ENCODE measurements around the gene ORM2.

Gene ORM2

GRCh38 chr9:114367772-114368569, 38.3 kb downstream of the ORM2 start:
- FAIRE-seq, result no peak
- no peak for DNase-seq (ENCODE audit: insufficient read length, low spot score)

GRCh38 chr9:114369216-114370130, 39.8 kb downstream of the ORM2 start:
- DNase-seq (ENCODE audit: insufficient read length, low spot score) (no peak), FAIRE-seq (peak; percentile 83)

DNA sequence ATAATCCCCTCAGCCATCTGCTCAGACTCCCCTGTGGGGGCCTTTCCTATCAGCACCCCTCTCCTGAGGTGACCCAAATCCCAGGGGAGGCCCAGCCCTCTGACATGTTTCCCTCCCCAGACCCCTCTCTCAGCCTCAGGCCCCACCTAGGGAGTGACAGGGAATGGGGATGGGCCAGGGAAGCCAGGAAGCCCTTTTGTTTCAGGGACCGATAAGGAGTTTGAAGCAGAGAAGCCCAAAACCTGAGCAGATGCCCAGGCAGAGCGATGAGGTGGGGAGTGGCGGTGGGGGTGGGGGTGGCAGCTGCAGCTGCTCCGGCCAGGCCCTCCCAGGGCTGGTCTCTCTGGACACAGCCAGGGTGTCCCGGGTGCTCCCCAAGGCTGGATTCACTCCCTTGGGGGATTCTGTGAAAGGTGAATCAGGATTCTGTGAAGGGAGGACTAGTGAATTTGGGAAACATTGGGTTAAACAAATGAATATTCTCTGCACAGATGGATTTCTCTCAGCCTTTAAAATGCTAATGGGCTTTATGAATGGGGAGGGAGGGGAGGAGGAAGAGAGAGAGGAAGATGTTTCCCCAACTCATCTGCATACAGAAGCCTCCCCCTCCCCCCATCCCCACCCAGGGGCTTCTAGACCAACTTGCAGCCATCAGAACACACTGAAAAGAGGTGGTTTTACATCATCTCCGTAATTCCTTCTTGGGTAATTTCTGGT, 40.7 kb downstream of the ORM2 start:
- no peak for FAIRE-seq

GRCh38 chr9:114370968-114371320, 41.3 kb downstream of the ORM2 start:
- FAIRE-seq, result no peak
- DNase-seq (ENCODE audit: insufficient read length, low spot score), result no peak

More for the DNA sequence above, 40.7 kb downstream of the ORM2 start:
- DNase-seq (ENCODE audit: insufficient read length, low spot score), result no peak

DNA sequence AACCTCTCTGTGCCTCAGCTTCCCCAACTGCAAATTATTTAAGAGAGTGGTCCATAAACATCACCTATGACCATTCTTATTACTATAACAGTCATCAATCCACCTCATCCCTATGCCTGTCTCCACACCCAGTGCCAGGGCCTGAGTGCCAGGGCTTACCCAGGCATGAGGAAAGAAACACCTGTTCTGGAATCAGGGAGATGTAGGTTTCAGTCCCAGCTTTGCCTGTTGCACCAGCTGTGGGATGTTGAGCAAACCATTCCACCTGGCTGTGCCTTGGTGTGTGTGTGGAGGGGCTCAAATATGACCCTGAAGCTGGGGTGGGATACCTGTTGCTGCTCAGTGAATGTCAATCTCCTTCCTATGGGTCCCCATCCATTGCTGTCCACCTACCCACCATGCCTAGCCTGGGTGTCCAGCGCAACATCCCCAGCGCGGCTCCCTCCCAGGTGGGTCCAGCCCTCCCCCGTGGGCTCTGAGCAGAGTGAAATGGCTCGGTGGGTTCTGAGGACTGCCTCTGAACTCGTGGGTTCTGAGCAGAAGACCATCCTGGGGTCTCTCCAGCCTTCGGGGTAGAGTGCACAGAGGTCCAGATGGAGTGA, 41.8 kb downstream of the ORM2 start:
- DNase-seq (ENCODE audit: insufficient read length, low spot score) (no peak), FAIRE-seq (no peak)

GRCh38 chr9:114371973-114372917, 42.6 kb downstream of the ORM2 start:
- no peak for DNase-seq (ENCODE audit: insufficient read length, low spot score)
- FAIRE-seq, result no peak

GRCh38 chr9:114372921-114373448, 43.3 kb downstream of the ORM2 start:
- FAIRE-seq (no peak), DNase-seq (ENCODE audit: insufficient read length, low spot score) (no peak)

DNA sequence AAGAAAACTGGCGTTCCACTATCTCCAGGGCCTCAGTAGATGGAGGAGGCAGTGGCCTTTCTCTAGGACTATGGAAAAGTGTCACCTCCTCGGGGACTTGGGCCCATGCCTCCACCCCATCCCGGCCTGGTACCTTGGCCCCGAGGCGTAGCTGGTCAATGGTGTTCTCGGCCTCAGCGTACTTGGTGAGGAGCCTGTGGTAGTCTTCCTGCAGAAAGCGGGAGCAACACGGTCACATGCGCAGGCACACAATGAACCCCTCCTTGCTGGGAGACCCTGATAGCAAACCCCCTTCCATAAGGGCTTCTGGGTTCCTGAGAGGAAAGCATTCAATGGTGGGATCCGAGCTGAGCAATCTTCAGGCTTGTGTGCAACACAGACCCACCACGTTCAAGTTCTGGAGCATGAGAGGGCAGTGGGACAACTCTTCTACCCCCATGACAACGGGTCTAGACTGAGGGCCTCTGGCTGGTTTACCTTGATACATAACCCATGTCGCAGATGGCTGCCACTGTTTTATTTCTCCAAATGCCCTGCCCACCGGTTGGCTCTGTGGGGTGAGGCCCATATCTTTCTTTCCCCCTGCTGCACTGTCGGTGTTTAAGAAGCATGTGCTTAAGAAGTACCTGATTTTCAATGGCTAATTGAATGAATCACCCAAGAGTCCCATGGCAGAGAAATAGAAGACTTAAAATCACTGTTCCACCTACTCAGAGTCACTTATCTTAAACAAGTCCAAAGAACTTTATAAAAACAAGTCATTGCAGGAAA, 44.5 kb downstream of the ORM2 start:
- FAIRE-seq (no peak), DNase-seq (ENCODE audit: insufficient read length, low spot score) (no peak)

DNA sequence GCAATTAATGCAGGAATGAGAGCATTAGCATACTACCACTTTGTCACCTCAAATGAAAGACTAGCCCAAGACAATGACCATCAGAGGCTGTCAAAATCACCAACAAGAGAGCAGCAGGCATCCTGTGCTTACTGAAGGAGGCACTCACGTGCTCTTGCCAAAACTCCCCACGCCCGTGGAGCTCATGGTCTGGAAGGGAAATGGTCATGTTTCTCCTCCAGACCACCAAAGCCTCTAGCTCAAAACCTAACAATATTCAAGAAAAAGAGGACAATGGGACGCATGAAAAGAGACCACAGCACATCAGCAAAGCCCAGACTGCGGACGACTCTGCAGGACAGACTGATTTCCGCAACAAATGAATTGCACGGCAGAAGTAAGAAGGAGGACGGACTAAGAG, 45.3 kb downstream of the ORM2 start:
- DNase-seq (ENCODE audit: insufficient read length, low spot score), result no peak
- FAIRE-seq, result no peak

DNA sequence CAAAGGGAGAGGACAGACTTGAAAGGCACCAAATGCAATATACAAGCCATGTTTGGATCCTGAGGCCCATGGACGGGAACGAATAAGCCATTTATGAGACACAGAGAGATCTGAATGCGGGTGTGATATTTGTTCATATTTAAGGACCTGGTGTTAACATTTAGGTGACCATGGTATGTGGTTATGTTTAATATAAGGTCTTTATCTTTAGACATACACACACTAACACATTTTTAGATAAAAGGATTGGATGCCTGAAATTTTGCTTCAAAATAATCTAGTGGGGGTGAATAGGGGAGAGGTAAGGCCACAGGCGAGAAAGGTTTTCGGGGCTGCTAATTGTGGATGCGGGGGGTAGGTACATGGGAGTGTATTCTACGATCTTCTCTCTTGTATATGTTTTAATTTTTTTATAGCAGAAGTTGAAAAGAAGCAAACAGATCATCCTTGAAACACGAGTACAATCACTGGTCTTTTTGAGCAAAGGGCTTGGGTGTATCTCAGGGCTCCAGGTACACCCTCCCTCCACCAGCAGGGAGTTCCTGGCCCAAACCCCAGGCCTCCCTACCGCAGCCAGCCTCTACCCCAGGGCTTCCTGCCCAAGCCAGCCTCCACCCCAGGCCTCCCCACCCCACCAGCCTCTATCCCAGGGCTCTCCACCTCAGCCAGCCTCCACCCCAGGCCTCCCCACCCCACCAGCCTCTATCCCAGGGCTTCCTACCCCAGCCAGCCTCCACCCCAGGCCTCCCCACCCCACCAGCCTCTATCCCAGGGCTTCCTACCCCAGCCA, 45.9 kb downstream of the ORM2 start:
- FAIRE-seq (no peak), DNase-seq (ENCODE audit: insufficient read length, low spot score) (no peak)

DNA sequence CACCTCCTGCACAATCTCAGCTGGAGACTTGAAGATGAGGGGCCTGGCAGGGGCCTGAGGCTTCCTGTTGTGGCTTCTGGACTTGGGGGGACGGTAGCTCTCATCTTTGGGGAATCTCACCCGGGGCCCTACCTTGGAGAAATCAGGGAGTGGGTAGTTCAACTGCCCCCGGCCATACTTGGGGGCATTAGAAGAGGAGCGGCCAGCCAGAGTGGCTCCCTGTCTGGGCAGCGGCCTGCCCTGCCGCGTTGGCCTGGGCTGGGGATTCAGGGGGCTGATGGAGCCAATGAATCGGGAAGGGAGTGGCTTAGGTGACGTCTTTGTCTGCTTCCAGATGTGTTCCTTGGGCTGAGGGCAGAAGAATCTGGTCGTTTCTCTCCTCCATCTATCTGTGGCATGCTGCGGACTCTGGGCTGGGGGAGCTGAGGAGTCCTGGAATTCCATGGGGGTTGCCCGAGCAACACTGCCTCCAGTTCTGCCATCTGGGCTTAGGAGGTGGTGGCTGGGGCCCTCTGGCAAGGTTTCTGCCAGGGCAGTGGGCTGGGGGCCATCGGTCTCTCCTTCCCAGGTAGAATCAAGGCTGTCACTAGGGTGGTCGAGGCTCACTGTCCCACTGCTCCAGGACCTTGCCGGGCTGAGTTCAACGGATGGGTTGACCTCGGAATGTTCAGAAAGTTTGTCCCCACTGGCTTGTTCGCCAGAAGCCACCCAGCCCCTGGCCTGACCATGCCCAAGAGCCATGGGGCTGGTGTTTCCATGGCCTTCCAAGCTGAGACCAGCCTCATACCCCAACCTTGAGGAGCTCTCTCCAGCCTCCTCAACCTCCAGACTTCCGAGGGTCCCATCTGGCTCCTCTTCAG, 47.1 kb downstream of the ORM2 start:
- DNase-seq (ENCODE audit: insufficient read length, low spot score), result no peak
- FAIRE-seq, result no peak

DNA sequence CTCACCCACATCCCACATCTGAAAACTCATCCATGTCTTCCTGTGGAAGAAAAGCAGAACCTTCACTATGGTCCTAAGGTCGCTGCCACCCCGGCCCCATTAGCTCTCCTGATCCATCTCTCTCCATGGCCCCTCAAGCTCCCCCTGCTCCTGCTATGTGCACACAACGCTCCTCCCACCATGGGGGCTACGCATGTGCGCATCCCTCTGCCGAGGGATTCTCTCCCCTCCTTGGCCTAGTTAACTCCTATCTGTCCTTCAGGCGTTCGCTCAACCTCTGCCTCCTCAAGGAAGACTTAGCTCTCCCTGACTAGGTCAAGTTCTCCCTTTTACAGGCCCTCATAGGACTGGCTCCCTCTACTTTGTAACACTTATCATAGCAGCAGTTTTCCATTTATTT, 48.3 kb downstream of the ORM2 start:
- FAIRE-seq (no peak), DNase-seq (ENCODE audit: insufficient read length, low spot score) (no peak)

DNA sequence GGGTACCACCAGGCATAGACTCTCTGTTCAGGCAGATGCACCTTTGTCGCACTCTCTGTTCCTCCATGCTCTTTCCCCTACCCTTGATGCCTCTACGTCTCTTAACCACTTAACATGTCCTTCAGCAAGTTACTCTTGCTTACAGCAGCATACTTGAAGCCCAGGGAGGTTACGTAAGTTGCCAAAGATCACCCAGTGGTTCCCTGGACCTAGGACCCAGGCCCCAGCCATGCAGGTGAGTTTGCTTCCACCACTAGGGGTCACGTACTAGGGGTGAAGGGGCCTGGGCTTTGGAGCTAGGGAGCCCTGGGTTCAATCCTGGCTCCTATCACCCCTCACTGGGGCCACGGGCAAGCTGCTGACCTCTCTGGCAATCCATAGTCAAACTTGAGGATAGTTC, 49.2 kb downstream of the ORM2 start:
- DNase-seq (ENCODE audit: insufficient read length, low spot score) (no peak), FAIRE-seq (no peak)
